ENCODE results near the gene MS4A14. TPM values are rescaled to one million over a fixed set of nuclear protein-coding genes. Genes with fewer than 3 reads are reported as not detected.
"Not testable (repeated sequence)": the region's sequence is repeated elsewhere in the genome, so short reads cannot be mapped to it uniquely, and the experiment has no call there.

MS4A14 gene
- total RNA-seq, 5 donors from 2014 or later (not counting 1 experiment from before 2014, with no cell fraction given), result 0.10 TPM; not detected in 4

- H3K4me3 ChIP-seq (ENCODE audit: control insufficient read depth in 1 of 2, extremely low read depth in 1 of 2, low read length in 1 of 2), result no peak overlapping the region
- H3K27ac Mint-ChIP-seq, result no peak overlapping the region
- no peaks in the 10 kb centered on the region for H3K4me1 Mint-ChIP-seq
- no peak overlapping the region for H3K4me3 Mint-ChIP-seq
- no peaks in the 10 kb centered on the region for H3K36me3 Mint-ChIP-seq
- no peaks in the 10 kb centered on the region for H3K27me3 ChIP-seq (replicated peaks in 1 of 2; ENCODE audit: control insufficient read depth in 2 of 2, extremely low read depth in 1 of 2, insufficient read depth in 2 of 2, low read length in 1 of 2)
- no peaks in the 10 kb centered on the region for H3K36me3 ChIP-seq (ENCODE audit: control insufficient read depth in 2 of 2, extremely low read depth in 1 of 2, insufficient read depth in 1 of 2, low read length in 1 of 2)
- no peak for ATAC-seq (replicated peaks in 1 of 4)
- H3K27me3 Mint-ChIP-seq, result peaks cover 22 to 26% of the 10 kb centered on the region in 2 donors
- WGBS (ENCODE audit: insufficient coverage), result 64% methylated on average over 1 of the region's 2 CpGs
- H3K27ac ChIP-seq (ENCODE audit: low read length), result no peak overlapping the region
- H3K4me1 ChIP-seq (ENCODE audit: control insufficient read depth in 1 of 2, extremely low read depth in 1 of 2, insufficient read depth in 2 of 2, low read length in 2 of 2), result no peaks in the 10 kb centered on the region
- DNase-seq, result no peak
- CTCF ChIA-PET, result no interaction called here
- no peaks in the 10 kb centered on the region for H3K9me3 Mint-ChIP-seq
- POLR2A ChIA-PET, result no interaction called here
- no peaks in the 10 kb centered on the region for H3K9me3 ChIP-seq
These were observed 35.0 kb downstream of the MS4A14 start for GRCh38 chr11:60431251-60431650.

GRCh38 chr11:60433401-60433800, 37.1 kb downstream of the MS4A14 start:
- no CpG with 5 or more reads among the region's 4 CpGs for WGBS (ENCODE audit: insufficient coverage)

GRCh38 chr11:60447070-60447469, 50.8 kb downstream of the MS4A14 start:
- POLR2A ChIA-PET, result no interaction called here
- H3K9me3 Mint-ChIP-seq, result peaks cover 0 to 5% (median 0%) of the 10 kb centered on the region in 3 donors

More at GRCh38 chr11:60433401-60433800, 37.1 kb downstream of the MS4A14 start:
- Mint-ChIP-seq H3K27ac (no peak overlapping the region), H3K9me3 (no peaks in the 10 kb centered on the region), H3K4me1 (no peaks in the 10 kb centered on the region), H3K4me3 (no peak overlapping the region), H3K36me3 (no peaks in the 10 kb centered on the region), H3K27me3 (peaks cover 16 to 21% of the 10 kb centered on the region in 2 donors)
- Histone ChIP-seq H3K36me3 (ENCODE audit: control insufficient read depth in 2 of 2, extremely low read depth in 1 of 2, insufficient read depth in 1 of 2, low read length in 1 of 2) (no peaks in the 10 kb centered on the region), H3K27ac (ENCODE audit: low read length) (no peak overlapping the region), H3K4me1 (ENCODE audit: control insufficient read depth in 1 of 2, extremely low read depth in 1 of 2, insufficient read depth in 2 of 2, low read length in 2 of 2) (no peaks in the 10 kb centered on the region), H3K4me3 (ENCODE audit: control insufficient read depth in 1 of 2, extremely low read depth in 1 of 2, low read length in 1 of 2) (no peak overlapping the region), H3K9me3 (no peaks in the 10 kb centered on the region), H3K27me3 (replicated peaks in 1 of 2; ENCODE audit: control insufficient read depth in 2 of 2, extremely low read depth in 1 of 2, insufficient read depth in 2 of 2, low read length in 1 of 2) (no peaks in the 10 kb centered on the region)
- DNase-seq (no peak), ATAC-seq (replicated peaks in 1 of 4) (no peak)
- POLR2A ChIA-PET, result no interaction called here
- CTCF ChIA-PET, result no interaction called here

GRCh38 chr11:60447846-60448245, 51.6 kb downstream of the MS4A14 start:
- Mint-ChIP-seq H3K36me3 (no peaks in the 10 kb centered on the region), H3K4me3 (no peak overlapping the region), H3K27me3 (no peaks in the 10 kb centered on the region), H3K9me3 (peaks cover 0 to 5% (median 0%) of the 10 kb centered on the region in 3 donors), H3K4me1 (peaks cover 11 to 23% (median 19%) of the 10 kb centered on the region in 3 donors), H3K27ac (peak overlapping the region in 1 of 2 donors; percentile 11)
- Histone ChIP-seq H3K27me3 (replicated peaks in 1 of 2; ENCODE audit: control insufficient read depth in 2 of 2, extremely low read depth in 1 of 2, insufficient read depth in 2 of 2, low read length in 1 of 2) (no peaks in the 10 kb centered on the region), H3K27ac (ENCODE audit: low read length) (no peak overlapping the region), H3K36me3 (ENCODE audit: control insufficient read depth in 2 of 2, extremely low read depth in 1 of 2, insufficient read depth in 1 of 2, low read length in 1 of 2) (no peaks in the 10 kb centered on the region), H3K4me3 (ENCODE audit: control insufficient read depth in 1 of 2, extremely low read depth in 1 of 2, low read length in 1 of 2) (no peak overlapping the region), H3K4me1 (ENCODE audit: control insufficient read depth in 1 of 2, extremely low read depth in 1 of 2, insufficient read depth in 2 of 2, low read length in 2 of 2) (peaks cover 0 to 4% of the 10 kb centered on the region in 2 experiments), H3K9me3 (no peaks in the 10 kb centered on the region)
- ATAC-seq (replicated peaks in 1 of 4), result no peak
- CTCF ChIA-PET, result no interaction called here
- POLR2A ChIA-PET, result no interaction called here
- no peak for DNase-seq

More at GRCh38 chr11:60447070-60447469, 50.8 kb downstream of the MS4A14 start:
- Histone ChIP-seq H3K4me3 (ENCODE audit: control insufficient read depth in 1 of 2, extremely low read depth in 1 of 2, low read length in 1 of 2) (no peak overlapping the region), H3K36me3 (ENCODE audit: control insufficient read depth in 2 of 2, extremely low read depth in 1 of 2, insufficient read depth in 1 of 2, low read length in 1 of 2) (no peaks in the 10 kb centered on the region), H3K4me1 (ENCODE audit: control insufficient read depth in 1 of 2, extremely low read depth in 1 of 2, insufficient read depth in 2 of 2, low read length in 2 of 2) (peaks cover 0 to 4% of the 10 kb centered on the region in 2 experiments), H3K27me3 (replicated peaks in 1 of 2; ENCODE audit: control insufficient read depth in 2 of 2, extremely low read depth in 1 of 2, insufficient read depth in 2 of 2, low read length in 1 of 2) (no peaks in the 10 kb centered on the region), H3K27ac (ENCODE audit: low read length) (no peak overlapping the region), H3K9me3 (no peaks in the 10 kb centered on the region)
- peaks cover 11 to 23% (median 22%) of the 10 kb centered on the region in 3 donors for H3K4me1 Mint-ChIP-seq
- H3K4me3 Mint-ChIP-seq, result peak overlapping the region in 1 of 3 donors; percentile 70
- H3K27me3 Mint-ChIP-seq, result no peaks in the 10 kb centered on the region
- CTCF ChIA-PET, result no interaction called here
- no peaks in the 10 kb centered on the region for H3K36me3 Mint-ChIP-seq
- ATAC-seq (replicated peaks in 1 of 4) (no peak), DNase-seq (no peak)
- peak overlapping the region; percentile 40 to 90 for H3K27ac Mint-ChIP-seq

DNA sequence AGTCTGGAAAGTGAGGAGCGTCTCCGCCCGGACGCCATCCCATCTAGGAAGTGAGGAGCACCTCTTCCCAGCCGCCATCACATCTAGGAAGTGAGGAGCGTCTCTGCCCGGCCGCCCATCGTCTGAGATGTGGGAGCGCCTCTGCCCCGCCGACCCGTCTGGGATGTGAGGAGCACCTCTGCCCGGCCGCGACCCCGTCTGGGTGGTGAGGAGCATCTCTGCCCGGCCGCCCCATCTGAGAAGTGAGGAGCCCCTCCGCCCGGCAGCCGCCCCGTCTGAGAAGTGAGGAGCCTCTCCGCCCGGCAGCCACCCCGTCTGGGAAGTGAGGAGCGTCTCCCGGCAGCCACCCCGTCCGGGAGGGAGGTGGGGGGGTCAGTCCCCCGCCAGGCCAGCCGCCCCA, 54.9 kb downstream of the MS4A14 start:
- H3K4me3 Mint-ChIP-seq; H3K27ac Mint-ChIP-seq; ATAC-seq (replicated peaks in 1 of 4); H3K4me1 ChIP-seq (ENCODE audit: control insufficient read depth in 1 of 2, extremely low read depth in 1 of 2, insufficient read depth in 2 of 2, low read length in 2 of 2); H3K9me3 ChIP-seq; DNase-seq; CTCF ChIA-PET; POLR2A ChIA-PET; H3K9me3 Mint-ChIP-seq; H3K4me3 ChIP-seq (ENCODE audit: control insufficient read depth in 1 of 2, extremely low read depth in 1 of 2, low read length in 1 of 2); H3K36me3 Mint-ChIP-seq; H3K27me3 ChIP-seq (replicated peaks in 1 of 2; ENCODE audit: control insufficient read depth in 2 of 2, extremely low read depth in 1 of 2, insufficient read depth in 2 of 2, low read length in 1 of 2); H3K27me3 Mint-ChIP-seq; H3K36me3 ChIP-seq (ENCODE audit: control insufficient read depth in 2 of 2, extremely low read depth in 1 of 2, insufficient read depth in 1 of 2, low read length in 1 of 2); H3K27ac ChIP-seq (ENCODE audit: low read length): not testable (repeated sequence)
- peaks cover 12 to 26% (median 16%) of the 10 kb centered on the region in 3 donors for H3K4me1 Mint-ChIP-seq
- WGBS (ENCODE audit: insufficient coverage), result no CpG with 5 or more reads among the region's 32 CpGs

- Histone ChIP-seq H3K9me3 (no peaks in the 10 kb centered on the region), H3K4me1 (ENCODE audit: control insufficient read depth in 1 of 2, extremely low read depth in 1 of 2, insufficient read depth in 2 of 2, low read length in 2 of 2) (peaks cover 0 to 6% of the 10 kb centered on the region in 2 experiments), H3K4me3 (ENCODE audit: control insufficient read depth in 1 of 2, extremely low read depth in 1 of 2, low read length in 1 of 2) (no peak overlapping the region), H3K36me3 (ENCODE audit: control insufficient read depth in 2 of 2, extremely low read depth in 1 of 2, insufficient read depth in 1 of 2, low read length in 1 of 2) (no peaks in the 10 kb centered on the region), H3K27me3 (replicated peaks in 1 of 2; ENCODE audit: control insufficient read depth in 2 of 2, extremely low read depth in 1 of 2, insufficient read depth in 2 of 2, low read length in 1 of 2) (no peaks in the 10 kb centered on the region), H3K27ac (ENCODE audit: low read length) (no peak overlapping the region)
- no peak overlapping the region for H3K27ac Mint-ChIP-seq
- ATAC-seq (replicated peaks in 1 of 4), result no peak
- H3K27me3 Mint-ChIP-seq, result peaks cover 2 to 6% of the 10 kb centered on the region in 2 donors
- peaks cover 0 to 26% (median 8%) of the 10 kb centered on the region in 3 donors for H3K4me1 Mint-ChIP-seq
- POLR2A ChIA-PET, result no interaction called here
- H3K36me3 Mint-ChIP-seq, result no peaks in the 10 kb centered on the region
- H3K4me3 Mint-ChIP-seq, result no peak overlapping the region
- peaks cover 0 to 5% (median 0%) of the 10 kb centered on the region in 3 donors for H3K9me3 Mint-ChIP-seq
- CTCF ChIA-PET, result no interaction called here
- DNase-seq, result no peak
These were observed 58.0 kb downstream of the MS4A14 start for GRCh38 chr11:60454212-60454611.

GRCh38 chr11:60455531-60456042, 59.3 kb downstream of the MS4A14 start, which contains the start of gene MS4A1:
MS4A1 (plus strand) TSS chr11:60455847; CDS start chr11:60462375, 6,528 bp downstream.
- H3K4me3 Mint-ChIP-seq, result peak within 1 kb of the TSS in 2 of 3 donors; percentile 21 to 42
- Histone ChIP-seq H3K36me3 (ENCODE audit: control insufficient read depth in 2 of 2, extremely low read depth in 1 of 2, insufficient read depth in 1 of 2, low read length in 1 of 2) (no peaks in the 10 kb centered on the region), H3K27me3 (replicated peaks in 1 of 2; ENCODE audit: control insufficient read depth in 2 of 2, extremely low read depth in 1 of 2, insufficient read depth in 2 of 2, low read length in 1 of 2) (no peaks in the 10 kb centered on the region), H3K4me1 (ENCODE audit: control insufficient read depth in 1 of 2, extremely low read depth in 1 of 2, insufficient read depth in 2 of 2, low read length in 2 of 2) (peaks cover 0 to 6% of the 10 kb centered on the region in 2 experiments), H3K27ac (ENCODE audit: low read length) (peak within 1 kb of the TSS; percentile 60), H3K9me3 (no peaks in the 10 kb centered on the region), H3K4me3 (ENCODE audit: control insufficient read depth in 1 of 2, extremely low read depth in 1 of 2, low read length in 1 of 2) (peak within 1 kb of the TSS in 1 of 2 donors; percentile 3)
- H3K27me3 Mint-ChIP-seq, result peaks cover 2 to 6% of the 10 kb centered on the region in 2 donors
- ChIA-PET POLR2A (no interaction called here), CTCF (no interaction called here)
- WGBS (ENCODE audit: insufficient coverage), result 33% methylated on average over 1 of the region's 4 CpGs
- no peaks in the 10 kb centered on the region for H3K36me3 Mint-ChIP-seq
- peak within 1 kb of the TSS; percentile 45 to 70 for H3K27ac Mint-ChIP-seq
- ATAC-seq (replicated peaks in 1 of 4) (peak; percentile 13 to 60 (median 36)), DNase-seq (peak in 2 of 35 experiments; percentile 9 to 42)
- H3K4me1 Mint-ChIP-seq, result peaks cover 0 to 27% (median 8%) of the 10 kb centered on the region in 3 donors
- peaks cover 0 to under 1% (median 0%) of the 10 kb centered on the region in 3 donors for H3K9me3 Mint-ChIP-seq

Measured in T-cell (primary cell).